WTC11 (cell line): ENCODE data around the gene METTL3. TPM values are rescaled to one million over a fixed set of nuclear protein-coding genes. Genes with fewer than 3 reads are reported as not detected.
A peak's percentile ranks its signal among the peaks of the same experiment; 100 is the strongest.

Experiments used
- ATAC-seq: fragments of 200-7000 bp; cut with Tn5 transposase; 2 replicates; pipeline ENCODE4 v1.10.0; 2021; ENCODE audit warnings: mild to moderate bottlenecking, moderate library complexity
- CTCF ChIA-PET: fragments of 300-600 bp; sonication (Branson Sonifier 250); formaldehyde crosslinking; loops from one replicate; lab custom pipeline; 2021; ENCODE audit warnings: antibody characterized with exemption; lab: Charles Lee
- POLR2A ChIA-PET: fragments of 350-600 bp; sonication (Branson Sonifier 250); formaldehyde crosslinking; loops from one replicate; lab custom pipeline; 2021; ENCODE audit warnings: antibody characterized with exemption; lab: Charles Lee
- DNase-seq: peaks from one replicate; pipeline ENCODE4 v3.0.0; 2021; ENCODE audit warnings: low spot score
- H3K27ac Mint-ChIP-seq: 2 replicates; pipeline ENCODE4 v1.8.0; 2021; ENCODE audit warnings: mixed read lengths
- H3K27me3 Mint-ChIP-seq: 2 replicates; pipeline ENCODE4 v1.8.0; 2021; ENCODE audit warnings: low read depth, mild to moderate bottlenecking, moderate library complexity, mixed read lengths
- H3K36me3 Mint-ChIP-seq: 2 replicates; pipeline ENCODE4 v1.8.0; 2021; ENCODE audit warnings: mixed read lengths
- H3K4me1 Mint-ChIP-seq: 2 replicates; pipeline ENCODE4 v1.8.0; 2022; ENCODE audit warnings: mixed read lengths
- H3K4me3 Mint-ChIP-seq: 2 replicates; pipeline ENCODE4 v1.8.0; 2021; ENCODE audit warnings: mild to moderate bottlenecking, moderate library complexity, mixed read lengths
- H3K9me3 Mint-ChIP-seq: 2 replicates; pipeline ENCODE4 v1.8.0; 2021; ENCODE audit warnings: mixed read lengths
- CREB1 ChIP-seq: sonication (generic); formaldehyde crosslinking; IDR thresholded peaks from 2 replicates; pipeline ENCODE4 v1.8.0; 2023; ENCODE audit warnings: mild to moderate bottlenecking, missing genetic modification reagents
- CREM ChIP-seq: sonication (generic); formaldehyde crosslinking; IDR thresholded peaks from 2 replicates; pipeline ENCODE4 v1.8.1; 2022; ENCODE audit warnings: mild to moderate bottlenecking, missing genetic modification reagents, moderate library complexity
- ESRRA ChIP-seq: sonication (generic); formaldehyde crosslinking; IDR thresholded peaks from 2 replicates; pipeline ENCODE4 v1.8.1; 2022; ENCODE audit warnings: mild to moderate bottlenecking, missing genetic modification reagents, borderline replicate concordance
- HMGA2 ChIP-seq: fragments of 250-450 bp; sonication (Bioruptor Pico); IDR thresholded peaks from 2 replicates; pipeline ENCODE4 v1.4.0; 2021; ENCODE audit warnings: mild to moderate bottlenecking, moderate library complexity
- KAT7 ChIP-seq: sonication (generic); formaldehyde crosslinking; IDR thresholded peaks from 2 replicates; pipeline ENCODE4 v1.8.1; 2023; ENCODE audit warnings: missing genetic modification reagents, mild to moderate bottlenecking, borderline replicate concordance
- MLX ChIP-seq: sonication (generic); formaldehyde crosslinking; IDR thresholded peaks from 2 replicates; pipeline ENCODE4 v1.8.1; 2023; ENCODE audit warnings: mild to moderate bottlenecking, missing genetic modification reagents, moderate library complexity
- MYBL2 ChIP-seq: sonication (generic); formaldehyde crosslinking; IDR thresholded peaks from 2 replicates; pipeline ENCODE4 v1.8.1; 2023; ENCODE audit warnings: mild to moderate bottlenecking, moderate library complexity, missing genetic modification reagents
- OVOL2 ChIP-seq: fragments of 250-450 bp; sonication (Bioruptor Pico); IDR thresholded peaks from 2 replicates; pipeline ENCODE4 v1.9.0; 2021; ENCODE audit warnings: mild to moderate bottlenecking, borderline replicate concordance
- RELA ChIP-seq: sonication (generic); formaldehyde crosslinking; IDR thresholded peaks from 2 replicates; pipeline ENCODE4 v1.8.1; 2022; ENCODE audit warnings: missing genetic modification reagents, mild to moderate bottlenecking, borderline replicate concordance
- TEAD1 ChIP-seq: sonication (generic); formaldehyde crosslinking; IDR thresholded peaks from 2 replicates; pipeline ENCODE4 v1.8.0; 2022; ENCODE audit warnings: mild to moderate bottlenecking, missing genetic modification reagents
- USF1 ChIP-seq: sonication (generic); formaldehyde crosslinking; IDR thresholded peaks from 2 replicates; pipeline ENCODE4 v1.8.0; 2022; ENCODE audit warnings: mild to moderate bottlenecking, missing genetic modification reagents
- ZNF138 ChIP-seq: sonication (generic); formaldehyde crosslinking; conservative IDR thresholded peaks from 2 replicates; pipeline ENCODE4 v1.8.1; 2022; ENCODE audit warnings: mild to moderate bottlenecking, moderate library complexity, missing genetic modification reagents
- ZNF263 ChIP-seq: sonication (generic); formaldehyde crosslinking; IDR thresholded peaks from 2 replicates; pipeline ENCODE4 v1.8.1; 2022; ENCODE audit warnings: low read depth, mild to moderate bottlenecking, moderate library complexity, missing genetic modification reagents
- ZNF671 ChIP-seq: fragments of 250-450 bp; sonication (Bioruptor Pico); IDR thresholded peaks from 2 replicates; pipeline ENCODE4 v1.8.0; 2021; ENCODE audit warnings: mild to moderate bottlenecking
- total RNA-seq: library from RNA; stranded (reverse); gene quantifications from 3 replicates; pipeline ENCODE4 v1.2.3, GENCODE V29; 2021
- TF ChIP-seq, protein P1 (sequence below): sonication (generic); formaldehyde crosslinking; IDR thresholded peaks from 2 replicates; pipeline ENCODE4 v1.8.1; 2023; ENCODE audit warnings: mild to moderate bottlenecking, moderate library complexity, missing genetic modification reagents
- TF ChIP-seq, protein P2 (sequence below): fragments of 250-450 bp; sonication (Bioruptor Pico); IDR thresholded peaks from 2 replicates; pipeline ENCODE4 v1.9.0; 2021; ENCODE audit warnings: mild to moderate bottlenecking
- TF ChIP-seq, protein P3 (sequence below): sonication (generic); formaldehyde crosslinking; IDR thresholded peaks from 2 replicates; pipeline ENCODE4 v1.8.0; 2023; ENCODE audit warnings: missing genetic modification reagents, mild to moderate bottlenecking, borderline replicate concordance
- TF ChIP-seq, protein P4 (sequence below): sonication (generic); formaldehyde crosslinking; IDR thresholded peaks from 2 replicates; pipeline ENCODE4 v1.8.1; 2023; ENCODE audit warnings: mild to moderate bottlenecking, missing genetic modification reagents, moderate library complexity
- TF ChIP-seq, protein P5 (sequence below): sonication (generic); formaldehyde crosslinking; IDR thresholded peaks from 2 replicates; pipeline ENCODE4 v1.8.1; 2022; ENCODE audit warnings: low read depth, mild to moderate bottlenecking, moderate library complexity, missing genetic modification reagents, borderline replicate concordance

The METTL3 gene
- total RNA-seq, 1 experiment from 2014 or later, result 93.2 TPM

GRCh38 chr14:21498540-21499526 lies 12.3 kb downstream of the METTL3 start:
- CTCF ChIA-PET, result interaction anchor here (0.6 to 3.6 kb wide), 24 partner anchors 8 to 250 kb away, joined by 3 to 47 read pairs (median 4); partner anchors contain the start of genes METTL3, RAB2B, SALL2 and SUPT16H
- ATAC-seq, result peak; percentile 65
- H3K4me3 Mint-ChIP-seq, result no peak overlapping the region

More at GRCh38 chr14:21498540-21499526, 12.3 kb downstream of the METTL3 start:
- Mint-ChIP-seq H3K36me3 (peaks cover 86% of the 10 kb centered on the region), H3K27ac (peak overlapping the region; percentile 59), H3K27me3 (no peaks in the 10 kb centered on the region), H3K9me3 (no peaks in the 10 kb centered on the region), H3K4me1 (peaks cover 29% of the 10 kb centered on the region)
- POLR2A ChIA-PET, result interaction anchor here (1.0 to 2.5 kb wide), 5 partner anchors 12 to 60 kb away, joined by 3 to 13 read pairs (median 4); partner anchors contain the start of genes CHD8, METTL3 and SALL2
- no peak for DNase-seq
- TF ChIP-seq, protein P1, sequence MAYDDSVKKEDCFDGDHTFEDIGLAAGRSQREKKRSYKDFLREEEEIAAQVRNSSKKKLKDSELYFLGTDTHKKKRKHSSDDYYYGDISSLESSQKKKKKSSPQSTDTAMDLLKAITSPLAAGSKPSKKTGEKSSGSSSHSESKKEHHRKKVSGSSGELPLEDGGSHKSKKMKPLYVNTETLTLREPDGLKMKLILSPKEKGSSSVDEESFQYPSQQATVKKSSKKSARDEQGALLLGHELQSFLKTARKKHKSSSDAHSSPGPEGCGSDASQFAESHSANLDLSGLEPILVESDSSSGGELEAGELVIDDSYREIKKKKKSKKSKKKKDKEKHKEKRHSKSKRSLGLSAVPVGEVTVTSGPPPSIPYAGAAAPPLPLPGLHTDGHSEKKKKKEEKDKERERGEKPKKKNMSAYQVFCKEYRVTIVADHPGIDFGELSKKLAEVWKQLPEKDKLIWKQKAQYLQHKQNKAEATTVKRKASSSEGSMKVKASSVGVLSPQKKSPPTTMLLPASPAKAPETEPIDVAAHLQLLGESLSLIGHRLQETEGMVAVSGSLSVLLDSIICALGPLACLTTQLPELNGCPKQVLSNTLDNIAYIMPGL (CRISPR knock-in tag), result no peak
- TF ChIP-seq, protein P2, sequence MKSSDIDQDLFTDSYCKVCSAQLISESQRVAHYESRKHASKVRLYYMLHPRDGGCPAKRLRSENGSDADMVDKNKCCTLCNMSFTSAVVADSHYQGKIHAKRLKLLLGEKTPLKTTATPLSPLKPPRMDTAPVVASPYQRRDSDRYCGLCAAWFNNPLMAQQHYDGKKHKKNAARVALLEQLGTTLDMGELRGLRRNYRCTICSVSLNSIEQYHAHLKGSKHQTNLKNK, result no peak
- TF ChIP-seq USF1 (CRISPR knock-in tag) (no peak), CREM (no peak), ZNF138 (CRISPR knock-in tag) (no peak), MLX (CRISPR knock-in tag) (no peak), TEAD1 (CRISPR knock-in tag) (no peak), HMGA2 (CRISPR knock-in tag) (no peak), RELA (CRISPR knock-in tag) (no peak), ZNF263 (CRISPR knock-in tag) (no peak), ZNF671 (CRISPR knock-in tag) (no peak), KAT7 (CRISPR knock-in tag) (no peak), CREB1 (CRISPR knock-in tag) (no peak), MYBL2 (CRISPR knock-in tag) (no peak), OVOL2 (no peak), ESRRA (CRISPR knock-in tag) (no peak)
- TF ChIP-seq, protein P3, sequence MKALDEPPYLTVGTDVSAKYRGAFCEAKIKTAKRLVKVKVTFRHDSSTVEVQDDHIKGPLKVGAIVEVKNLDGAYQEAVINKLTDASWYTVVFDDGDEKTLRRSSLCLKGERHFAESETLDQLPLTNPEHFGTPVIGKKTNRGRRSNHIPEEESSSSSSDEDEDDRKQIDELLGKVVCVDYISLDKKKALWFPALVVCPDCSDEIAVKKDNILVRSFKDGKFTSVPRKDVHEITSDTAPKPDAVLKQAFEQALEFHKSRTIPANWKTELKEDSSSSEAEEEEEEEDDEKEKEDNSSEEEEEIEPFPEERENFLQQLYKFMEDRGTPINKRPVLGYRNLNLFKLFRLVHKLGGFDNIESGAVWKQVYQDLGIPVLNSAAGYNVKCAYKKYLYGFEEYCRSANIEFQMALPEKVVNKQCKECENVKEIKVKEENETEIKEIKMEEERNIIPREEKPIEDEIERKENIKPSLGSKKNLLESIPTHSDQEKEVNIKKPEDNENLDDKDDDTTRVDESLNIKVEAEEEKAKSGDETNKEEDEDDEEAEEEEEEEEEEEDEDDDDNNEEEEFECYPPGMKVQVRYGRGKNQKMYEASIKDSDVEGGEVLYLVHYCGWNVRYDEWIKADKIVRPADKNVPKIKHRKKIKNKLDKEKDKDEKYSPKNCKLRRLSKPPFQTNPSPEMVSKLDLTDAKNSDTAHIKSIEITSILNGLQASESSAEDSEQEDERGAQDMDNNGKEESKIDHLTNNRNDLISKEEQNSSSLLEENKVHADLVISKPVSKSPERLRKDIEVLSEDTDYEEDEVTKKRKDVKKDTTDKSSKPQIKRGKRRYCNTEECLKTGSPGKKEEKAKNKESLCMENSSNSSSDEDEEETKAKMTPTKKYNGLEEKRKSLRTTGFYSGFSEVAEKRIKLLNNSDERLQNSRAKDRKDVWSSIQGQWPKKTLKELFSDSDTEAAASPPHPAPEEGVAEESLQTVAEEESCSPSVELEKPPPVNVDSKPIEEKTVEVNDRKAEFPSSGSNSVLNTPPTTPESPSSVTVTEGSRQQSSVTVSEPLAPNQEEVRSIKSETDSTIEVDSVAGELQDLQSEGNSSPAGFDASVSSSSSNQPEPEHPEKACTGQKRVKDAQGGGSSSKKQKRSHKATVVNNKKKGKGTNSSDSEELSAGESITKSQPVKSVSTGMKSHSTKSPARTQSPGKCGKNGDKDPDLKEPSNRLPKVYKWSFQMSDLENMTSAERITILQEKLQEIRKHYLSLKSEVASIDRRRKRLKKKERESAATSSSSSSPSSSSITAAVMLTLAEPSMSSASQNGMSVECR (CRISPR knock-in tag), result no peak
- TF ChIP-seq, protein P4, sequence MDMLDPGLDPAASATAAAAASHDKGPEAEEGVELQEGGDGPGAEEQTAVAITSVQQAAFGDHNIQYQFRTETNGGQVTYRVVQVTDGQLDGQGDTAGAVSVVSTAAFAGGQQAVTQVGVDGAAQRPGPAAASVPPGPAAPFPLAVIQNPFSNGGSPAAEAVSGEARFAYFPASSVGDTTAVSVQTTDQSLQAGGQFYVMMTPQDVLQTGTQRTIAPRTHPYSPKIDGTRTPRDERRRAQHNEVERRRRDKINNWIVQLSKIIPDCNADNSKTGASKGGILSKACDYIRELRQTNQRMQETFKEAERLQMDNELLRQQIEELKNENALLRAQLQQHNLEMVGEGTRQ (CRISPR knock-in tag), result no peak
- TF ChIP-seq, protein P5, sequence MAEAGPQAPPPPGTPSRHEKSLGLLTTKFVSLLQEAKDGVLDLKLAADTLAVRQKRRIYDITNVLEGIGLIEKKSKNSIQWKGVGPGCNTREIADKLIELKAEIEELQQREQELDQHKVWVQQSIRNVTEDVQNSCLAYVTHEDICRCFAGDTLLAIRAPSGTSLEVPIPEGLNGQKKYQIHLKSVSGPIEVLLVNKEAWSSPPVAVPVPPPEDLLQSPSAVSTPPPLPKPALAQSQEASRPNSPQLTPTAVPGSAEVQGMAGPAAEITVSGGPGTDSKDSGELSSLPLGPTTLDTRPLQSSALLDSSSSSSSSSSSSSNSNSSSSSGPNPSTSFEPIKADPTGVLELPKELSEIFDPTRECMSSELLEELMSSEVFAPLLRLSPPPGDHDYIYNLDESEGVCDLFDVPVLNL (CRISPR knock-in tag), result no peak
